ACC112 (cell line): ENCODE measurements around the gene SRP72.
A peak's percentile ranks its signal among the peaks of the same experiment; 100 is the strongest.
"Not testable (repeated sequence)": the region's sequence is repeated elsewhere in the genome, so short reads cannot be mapped to it uniquely, and the experiment has no call there.

ENCODE experiments used
- H2AFZ ChIP-seq: fragments of 200-600 bp; sonication (generic); one replicate; pipeline ENCODE4 v1.6.0; 2017; ENCODE audit warnings: antibody characterized with exemption, low read length; ENCODE audit not compliant: unreplicated experiment
- H3K27ac ChIP-seq: fragments of 200-600 bp; sonication (generic); 2 replicates; pipeline ENCODE4 v1.5.1; 2014; ENCODE audit warnings: low read depth, mild to moderate bottlenecking, antibody characterized with exemption, low read length, moderate library complexity
- H3K27me3 ChIP-seq: fragments of 200-600 bp; sonication (generic); 2 replicates; pipeline ENCODE4 v1.6.1; 2014; ENCODE audit warnings: mild to moderate bottlenecking, antibody characterized with exemption, low read length, moderate library complexity, mixed read lengths; ENCODE audit not compliant: insufficient read depth
- H3K36me3 ChIP-seq: fragments of 200-600 bp; sonication (generic); 2 replicates; pipeline ENCODE4 v1.6.1; 2016; ENCODE audit warnings: mild to moderate bottlenecking, antibody characterized with exemption, low read length, moderate library complexity, mixed read lengths; ENCODE audit not compliant: insufficient read depth
- H3K4me1 ChIP-seq: fragments of 200-600 bp; sonication (generic); one replicate; pipeline ENCODE4 v1.6.1; 2016; ENCODE audit warnings: low read length, mixed read lengths; ENCODE audit not compliant: insufficient read depth, unreplicated experiment, control insufficient read depth
- H3K4me3 ChIP-seq: fragments of 200-600 bp; sonication (generic); 2 replicates; pipeline ENCODE4 v1.5.1; 2014; ENCODE audit warnings: mild to moderate bottlenecking, low read depth, low read length
- H3K79me2 ChIP-seq: fragments of 200-600 bp; sonication (generic); one replicate; pipeline ENCODE4 v1.6.0; 2016; ENCODE audit warnings: low read length; ENCODE audit not compliant: control insufficient read depth, unreplicated experiment, insufficient read depth

The SRP72 gene

GRCh38 chr4:56435140-56435926 is 32.1 kb upstream of the SRP72 start, which contains the start of gene PPAT:
Gene PPAT, minus strand, starts transcription at chr4:56435615. Its CDS starts 138 bp downstream, at chr4:56435477.
- peak within 1 kb of the TSS; percentile 86 for H3K27ac ChIP-seq
- H2AFZ ChIP-seq = peak within 1 kb of the TSS; percentile 92
- H3K36me3 ChIP-seq = peaks cover 4% of the 10 kb centered on the region; the same call in 1 of the 2 replicates
- H3K27me3 ChIP-seq = no peaks in the 10 kb centered on the region
- peak within 1 kb of the TSS; percentile 91 for H3K4me3 ChIP-seq
- H3K4me1 ChIP-seq = peaks cover 23% of the 10 kb centered on the region
- H3K79me2 ChIP-seq = peaks cover 83% of the 10 kb centered on the region

DNA sequence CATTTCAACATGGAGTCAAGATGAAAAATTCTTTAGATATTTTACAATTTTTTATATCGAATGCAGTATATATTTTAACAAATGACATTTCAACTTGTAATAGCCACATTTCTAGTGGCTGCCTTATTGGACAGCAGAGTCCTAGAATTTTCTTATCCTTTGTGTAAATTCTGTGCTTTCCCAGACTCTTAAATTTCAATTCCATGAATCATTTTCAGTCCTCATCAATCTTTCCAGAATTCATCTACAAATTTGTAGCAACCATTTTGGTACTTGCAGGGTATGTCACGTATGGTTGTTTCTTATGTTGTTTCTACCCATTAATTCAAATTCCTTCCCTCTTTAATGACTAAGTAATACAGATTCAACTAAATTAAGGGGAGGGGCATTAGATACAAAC is 28.7 kb upstream of the SRP72 start:
- no peak overlapping the region for H2AFZ ChIP-seq
- H3K4me1 ChIP-seq = peaks cover 26% of the 10 kb centered on the region
- H3K79me2 ChIP-seq = peaks cover 85% of the 10 kb centered on the region
- peaks cover 23% of the 10 kb centered on the region for H3K36me3 ChIP-seq
- no peaks in the 10 kb centered on the region for H3K27me3 ChIP-seq
- no peak overlapping the region; the same call in 1 of the 2 replicates for H3K4me3 ChIP-seq
- H3K27ac ChIP-seq = no peak overlapping the region

- Histone ChIP-seq H3K79me2 (peaks cover 90% of the 10 kb centered on the region), H2AFZ (no peak overlapping the region), H3K27me3 (no peaks in the 10 kb centered on the region), H3K4me1 (peaks cover 27% of the 10 kb centered on the region), H3K27ac (no peak overlapping the region), H3K4me3 (no peak overlapping the region), H3K36me3 (peaks cover 34% of the 10 kb centered on the region)
These were observed 26.4 kb upstream of the SRP72 start for GRCh38 chr4:56440983-56441382.

DNA sequence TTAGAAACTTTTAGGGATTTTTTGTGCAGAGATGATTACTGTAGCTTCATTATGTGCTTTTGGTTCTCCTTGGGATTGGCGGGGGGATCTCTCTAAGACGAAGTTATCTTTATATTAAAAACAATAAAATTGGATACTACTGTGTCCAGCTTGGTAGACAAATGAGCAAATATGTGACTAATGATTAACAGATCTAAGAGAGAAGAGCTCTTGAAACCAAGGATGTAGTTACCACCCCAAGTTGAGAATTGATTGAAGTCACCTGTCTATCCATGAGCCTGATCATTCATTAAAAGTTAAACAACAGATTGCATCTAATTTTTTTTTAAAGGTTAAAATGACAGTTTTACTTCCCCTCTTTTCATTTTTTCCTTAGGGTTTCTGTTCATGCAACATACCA is 22.7 kb upstream of the SRP72 start:
- peaks cover 58% of the 10 kb centered on the region for H3K36me3 ChIP-seq
- no peak overlapping the region for H3K4me3 ChIP-seq
- H3K79me2 ChIP-seq = peaks cover 59% of the 10 kb centered on the region
- no peaks in the 10 kb centered on the region for H3K27me3 ChIP-seq
- H3K27ac ChIP-seq = no peak overlapping the region
- H3K4me1 ChIP-seq = peaks cover 21% of the 10 kb centered on the region
- H2AFZ ChIP-seq = no peak overlapping the region

- Histone ChIP-seq H3K4me3 (no peak overlapping the region), H3K27ac (no peak overlapping the region), H3K4me1 (peaks cover 12% of the 10 kb centered on the region), H3K79me2 (peaks cover 49% of the 10 kb centered on the region), H2AFZ (no peak overlapping the region), H3K27me3 (no peaks in the 10 kb centered on the region), H3K36me3 (peaks cover 54% of the 10 kb centered on the region)
These were observed 21.7 kb upstream of the SRP72 start for GRCh38 chr4:56445699-56446098.

DNA sequence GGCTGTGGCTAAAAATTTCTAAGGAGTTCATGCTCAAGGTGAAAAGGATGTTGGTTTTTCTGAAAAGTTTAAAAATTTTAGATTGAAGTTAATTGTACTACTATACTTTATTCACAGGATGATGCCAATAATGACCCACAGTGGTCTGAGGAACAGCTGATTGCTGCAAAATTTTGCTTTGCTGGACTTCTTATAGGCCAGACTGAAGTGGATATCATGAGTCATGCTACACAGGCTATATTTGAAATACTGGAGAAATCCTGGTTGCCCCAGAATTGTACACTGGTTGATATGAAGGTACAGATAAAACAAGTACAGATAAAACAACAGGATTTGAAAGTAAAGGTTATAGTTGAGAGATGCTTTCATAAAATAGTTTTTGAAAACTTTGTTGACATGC is 19.1 kb upstream of the SRP72 start:
- peak overlapping the region; percentile 28; the same call in 1 of the 2 replicates for H3K27ac ChIP-seq
- peaks cover 4% of the 10 kb centered on the region for H3K4me1 ChIP-seq
- no peaks in the 10 kb centered on the region for H3K27me3 ChIP-seq
- H3K4me3 ChIP-seq = no peak overlapping the region
- H3K36me3 ChIP-seq = peaks cover 49% of the 10 kb centered on the region
- H3K79me2 ChIP-seq = peaks cover 26% of the 10 kb centered on the region
- H2AFZ ChIP-seq = no peak overlapping the region

DNA sequence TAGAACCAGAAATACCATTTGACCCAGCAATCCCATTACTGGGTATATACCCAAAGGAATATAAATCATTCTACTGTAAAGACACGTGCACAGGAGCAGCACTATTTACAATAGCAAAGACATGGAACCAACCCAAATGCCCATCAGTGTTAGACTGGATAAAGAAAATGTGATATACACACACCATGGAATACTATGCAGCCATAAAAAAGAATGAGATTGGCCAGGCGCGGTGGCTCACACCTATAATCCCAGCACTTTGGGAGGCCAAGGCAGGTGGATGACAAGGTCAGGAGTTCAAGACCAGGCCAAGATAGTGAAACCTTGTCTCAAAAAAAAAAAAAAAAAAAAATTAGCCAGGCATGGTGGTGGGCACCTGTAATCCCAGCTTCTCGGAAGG is 17.9 kb upstream of the SRP72 start:
- H3K27ac ChIP-seq, H3K27me3 ChIP-seq, H2AFZ ChIP-seq, H3K4me3 ChIP-seq, H3K4me1 ChIP-seq: not testable (repeated sequence)
- peaks cover 45% of the 10 kb centered on the region for H3K36me3 ChIP-seq
- peaks cover 17% of the 10 kb centered on the region for H3K79me2 ChIP-seq

DNA sequence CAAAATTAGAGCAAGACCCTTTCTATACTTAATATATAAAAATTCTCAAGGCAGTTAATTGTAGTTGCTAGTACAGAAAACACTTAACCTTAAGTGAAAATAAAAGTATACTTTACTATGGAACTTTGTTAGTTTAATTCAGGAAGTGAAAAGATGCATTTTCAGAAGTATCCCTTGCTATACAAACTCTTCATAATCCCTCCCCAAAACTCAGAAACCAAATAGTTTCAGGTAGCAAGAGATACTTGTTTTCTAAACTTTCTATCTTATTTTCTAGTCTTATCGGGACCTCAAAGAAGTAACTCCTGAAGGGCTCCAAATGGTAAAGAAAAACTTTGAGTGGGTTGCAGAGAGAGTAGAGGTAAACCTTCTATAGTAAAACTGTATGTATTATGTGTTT is 17.1 kb upstream of the SRP72 start:
- Histone ChIP-seq H3K27ac (no peak overlapping the region), H3K4me1 (no peaks in the 10 kb centered on the region), H3K27me3 (no peaks in the 10 kb centered on the region), H3K36me3 (peaks cover 45% of the 10 kb centered on the region), H2AFZ (no peak overlapping the region), H3K79me2 (peaks cover 10% of the 10 kb centered on the region), H3K4me3 (no peak overlapping the region)

GRCh38 chr4:56460085-56460484 is 7.3 kb upstream of the SRP72 start:
- peaks cover 8% of the 10 kb centered on the region for H3K4me1 ChIP-seq
- peaks cover 38% of the 10 kb centered on the region; the same call in 1 of the 2 replicates for H3K36me3 ChIP-seq
- H2AFZ ChIP-seq = no peak overlapping the region
- no peak overlapping the region for H3K27ac ChIP-seq
- H3K79me2 ChIP-seq = peaks cover 25% of the 10 kb centered on the region
- no peak overlapping the region for H3K4me3 ChIP-seq
- H3K27me3 ChIP-seq = no peaks in the 10 kb centered on the region

GRCh38 chr4:56462157-56462556 is 5.3 kb upstream of the SRP72 start:
- Histone ChIP-seq H3K4me3 (no peak overlapping the region), H3K4me1 (peaks cover 19% of the 10 kb centered on the region), H2AFZ (no peak overlapping the region), H3K36me3 (peaks cover 31% of the 10 kb centered on the region; the same call in 1 of the 2 replicates), H3K79me2 (peaks cover 44% of the 10 kb centered on the region), H3K27ac (no peak overlapping the region), H3K27me3 (no peaks in the 10 kb centered on the region)

- peaks cover 22% of the 10 kb centered on the region; the same call in 1 of the 2 replicates for H3K36me3 ChIP-seq
- H3K27me3 ChIP-seq = no peaks in the 10 kb centered on the region
- no peak overlapping the region for H3K4me3 ChIP-seq
- H2AFZ ChIP-seq = no peak overlapping the region
- peaks cover 20% of the 10 kb centered on the region for H3K4me1 ChIP-seq
- peak overlapping the region; percentile 14; the same call in 1 of the 2 replicates for H3K27ac ChIP-seq
- peaks cover 59% of the 10 kb centered on the region for H3K79me2 ChIP-seq
These were observed 3.7 kb upstream of the SRP72 start for GRCh38 chr4:56463711-56464110.
